Activated CD4-positive, CD25-positive, alpha-beta regulatory T cell treated with anti-CD3 and anti-CD28 coated beads, Interleukin-2, amount 50 U/mL, for 16 hours (primary cell): ENCODE measurements around the gene RTKN.

Experiments used
- DNase-seq: peaks from one replicate; pipeline ENCODE4 v3.0.0-alpha.2; 2020; ENCODE audit warnings: low read depth, low spot score

The RTKN gene

GRCh38 chr2:74379851-74380789 is 61.6 kb downstream of the RTKN start, which contains the start of gene DCTN1:
TSS of gene DCTN1 (minus strand) at chr2:74380311. CDS start at chr2:74380037, 274 bp downstream.
- DNase-seq, result no peak

GRCh38 chr2:74378007-74378406 is 63.7 kb downstream of the RTKN start:
- DNase-seq, result no peak

DNA sequence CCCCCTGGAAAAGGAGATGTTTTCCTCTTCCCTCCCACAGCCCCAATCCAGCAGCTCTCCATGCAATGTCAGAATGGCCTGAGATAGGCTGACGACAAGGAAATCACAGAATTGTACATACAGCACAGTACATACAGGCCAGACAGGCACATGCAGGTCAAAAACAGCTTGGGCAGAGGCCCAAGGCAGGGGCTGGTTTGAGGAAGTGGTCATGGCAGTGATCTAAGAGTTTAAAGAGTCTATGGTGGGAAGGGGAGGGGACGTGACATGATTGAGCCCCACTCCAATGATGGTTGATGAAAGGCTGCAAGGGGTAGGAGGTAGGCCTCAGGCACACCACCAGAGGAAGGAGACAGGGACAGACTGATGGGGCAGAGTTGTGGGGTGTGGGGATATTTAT is 65.9 kb downstream of the RTKN start:
- no peak for DNase-seq
